Measurements from ENCODE around the gene DIS3. TPM values are rescaled to one million over a fixed set of nuclear protein-coding genes. Genes with fewer than 3 reads are reported as not detected.

Gene DIS3
- total and polyA plus RNA-seq, 10 of the 15 experiments (the other 5 are each of a cell fraction or from before 2014, with no cell fraction given): 10.8 to 65.3 (median 39.2) TPM

- SMC1A ChIA-PET (ENCODE audit: uncharacterized antibody, unreplicated experiment): interaction anchor here (1.2 kb wide), 1 partner anchor 14 kb away, joined by 4 read pairs; no protein-coding TSS in a partner anchor
- in situ Hi-C loops (cut with MboI): no loop called here
- Histone ChIP-seq H3K4me2 (ENCODE audit: control insufficient read depth, insufficient read depth) (no peak overlapping the region), H3K36me3 (ENCODE audit: control insufficient read depth in 2 of 2, insufficient read depth in 2 of 2, low read length in 1 of 2) (peaks cover 3 to 36% of the 10 kb centered on the region in 2 experiments), H3K79me2 (ENCODE audit: control insufficient read depth, insufficient read depth, low read length) (no peaks in the 10 kb centered on the region; the same call in 1 of the 2 replicates), H3K4me3 (no peak overlapping the region), H3K27me3 (replicated peaks in 1 of 2; ENCODE audit: control insufficient read depth in 2 of 2, insufficient read depth in 2 of 2, low read length in 1 of 2) (no peaks in the 10 kb centered on the region), H3K9me3 (replicated peaks; ENCODE audit: control insufficient read depth, insufficient read depth, low read length) (no peaks in the 10 kb centered on the region), H2AFZ (ENCODE audit: control insufficient read depth, low read depth, low read length) (no peak overlapping the region), H4K20me1 (ENCODE audit: control insufficient read depth, insufficient read depth) (no peaks in the 10 kb centered on the region), H3K4me1 (ENCODE audit: control insufficient read depth, insufficient read depth, low read length) (no peaks in the 10 kb centered on the region), H3K27ac (ENCODE audit: control insufficient read depth, insufficient read depth) (no peak overlapping the region), H3K9ac (ENCODE audit: control insufficient read depth, insufficient read depth, low read length) (no peak overlapping the region)
- no peak for DNase-seq (ENCODE audit: low read depth, low spot score)
- WGBS (ENCODE audit: insufficient coverage, insufficient replicate concordance, low lambda C conversion rate, missing lambda C conversion rate): 72% methylated on average over 4 of the region's 4 CpGs
- no TSS peak for BruUV-seq (replicated peaks)
- ATAC-seq: no peak
- POLR2A ChIA-PET: interaction anchor here (0.7 kb wide), 1 partner anchor 41 kb away, joined by 6 read pairs; no protein-coding TSS in a partner anchor
- RAD21 ChIA-PET (ENCODE audit: unreplicated experiment): no interaction called here
- CTCF ChIA-PET: no interaction called here
- no peak for FAIRE-seq
- intact Hi-C loops (cut with micrococcal nuclease; ENCODE audit: unreplicated experiment): no loop called here
- TF ChIP-seq PML (IDR thresholded peaks at IDR 0.05; ENCODE audit: low read length) (no peak), PBX3 (IDR thresholded peaks at IDR 0.05; ENCODE audit: insufficient replicate concordance, low read depth, low read length) (no peak), ZBTB40 (IDR thresholded peaks at IDR 0.05; ENCODE audit: borderline replicate concordance) (no peak), ZSCAN29 (IDR thresholded peaks at IDR 0.05) (no peak), POLR2AphosphoS5 (IDR thresholded peaks at IDR 0.05; ENCODE audit: low read length) (no peak), CREM (IDR thresholded peaks at IDR 0.05; ENCODE audit: low read depth) (no peak), PAX8 (IDR thresholded peaks at IDR 0.05) (no peak), SPI1 (IDR thresholded peaks at IDR 0.05; ENCODE audit: borderline replicate concordance, insufficient read depth, low read depth, low read length) (no peak), KAT2A (conservative IDR thresholded peaks at IDR 0.05; ENCODE audit: control insufficient read depth, low read depth, low read length) (no peak), CHD4 (IDR thresholded peaks at IDR 0.05) (no peak), NR2F1 (conservative IDR thresholded peaks at IDR 0.05) (no peak), GATAD2B (conservative IDR thresholded peaks at IDR 0.05; ENCODE audit: low read depth) (no peak), NR2C2 (IDR thresholded peaks at IDR 0.05; ENCODE audit: borderline replicate concordance, control insufficient read depth, insufficient read length, low read depth) (no peak), MEF2B (IDR thresholded peaks at IDR 0.05; ENCODE audit: partially characterized antibody, poor library complexity, severe bottlenecking) (no peak), ZNF274 (IDR thresholded peaks at IDR 0.05; ENCODE audit: insufficient read depth, insufficient read length) (no peak), ATF2 (IDR thresholded peaks at IDR 0.05; ENCODE audit: low read length) (no peak), RELA (IDR thresholded peaks at IDR 0.05; ENCODE audit: borderline replicate concordance, partially characterized antibody) (no peak)
These were observed 23.7 kb downstream of the DIS3 start for GRCh38 chr13:72757792-72758535.
